Pons (tissue), 1 donor: ENCODE measurements around the gene HINT1.
"Not testable (repeated sequence)": the region's sequence is repeated elsewhere in the genome, so short reads cannot be mapped to it uniquely, and the experiment has no call there.

Experiments used
- DNase-seq: peaks from one replicate; pipeline ENCODE4 v3.0.0-alpha.2; 2016; ENCODE audit warnings: low spot score

Gene HINT1

DNA sequence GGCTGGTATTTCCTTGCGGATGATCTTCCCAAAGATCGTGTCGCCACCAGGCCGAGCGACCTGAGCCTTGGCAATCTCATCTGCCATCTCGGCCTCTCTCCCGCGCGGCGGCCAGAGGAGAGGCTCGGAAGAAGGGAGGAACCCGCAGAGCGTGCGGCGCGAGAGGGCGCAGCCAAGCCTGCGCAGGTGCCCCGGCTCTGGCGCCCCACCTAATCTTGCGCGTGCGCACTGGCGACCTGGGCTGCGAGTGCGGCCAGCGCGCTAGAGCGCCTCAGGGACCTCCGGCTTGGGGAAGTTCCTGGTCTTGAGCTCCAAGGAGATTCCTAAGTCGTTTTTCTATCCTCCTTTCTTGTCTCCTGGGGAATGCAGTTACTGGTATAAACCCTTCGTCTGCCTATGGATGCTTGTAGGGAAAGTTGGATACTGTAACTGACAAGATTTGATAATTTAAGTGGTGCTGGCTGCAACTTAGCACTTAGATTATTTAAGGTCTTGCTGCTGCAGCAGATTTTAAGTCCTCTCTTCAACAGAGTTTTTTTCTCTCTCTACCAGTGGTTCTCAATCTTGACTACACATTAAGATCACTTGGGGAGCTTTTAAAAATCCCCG, at the start of gene HINT1:
TSS of gene HINT1 (minus strand) at position 138 of the 609 bp plus-strand sequence. CDS start at position 87, 51 bp downstream.
- peak; percentile 88 for DNase-seq

DNA sequence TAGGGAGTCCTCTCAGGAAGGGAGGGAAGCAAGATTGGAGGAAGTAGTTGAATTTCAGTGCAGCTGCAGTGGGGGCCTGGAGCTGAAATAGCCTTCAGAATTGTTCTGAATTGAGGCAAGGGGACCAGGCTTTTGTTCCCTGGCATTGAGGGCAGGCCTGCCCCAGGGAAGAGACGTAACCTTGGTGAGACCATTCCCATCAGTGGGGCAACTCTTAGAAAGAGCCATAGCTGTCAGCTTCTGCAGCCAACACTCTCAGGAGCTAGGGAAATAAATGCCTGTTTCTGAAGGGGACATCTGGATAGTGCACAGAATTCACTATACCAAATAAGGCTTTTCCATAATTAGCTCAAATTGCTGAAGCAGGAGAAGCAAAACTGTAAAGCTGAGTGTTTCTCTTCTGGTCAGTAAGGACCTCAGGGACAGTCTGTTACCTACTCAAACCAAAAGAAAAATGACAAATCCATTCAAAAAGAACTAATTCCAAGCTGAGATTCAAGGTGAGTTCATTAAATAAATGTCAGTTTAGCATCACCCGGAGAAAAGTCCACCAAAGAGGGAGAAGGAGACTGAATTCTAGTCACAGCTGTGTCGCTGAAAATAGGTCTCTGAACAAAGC, 49.7 kb upstream of the HINT1 start:
- DNase-seq, result no peak

DNA sequence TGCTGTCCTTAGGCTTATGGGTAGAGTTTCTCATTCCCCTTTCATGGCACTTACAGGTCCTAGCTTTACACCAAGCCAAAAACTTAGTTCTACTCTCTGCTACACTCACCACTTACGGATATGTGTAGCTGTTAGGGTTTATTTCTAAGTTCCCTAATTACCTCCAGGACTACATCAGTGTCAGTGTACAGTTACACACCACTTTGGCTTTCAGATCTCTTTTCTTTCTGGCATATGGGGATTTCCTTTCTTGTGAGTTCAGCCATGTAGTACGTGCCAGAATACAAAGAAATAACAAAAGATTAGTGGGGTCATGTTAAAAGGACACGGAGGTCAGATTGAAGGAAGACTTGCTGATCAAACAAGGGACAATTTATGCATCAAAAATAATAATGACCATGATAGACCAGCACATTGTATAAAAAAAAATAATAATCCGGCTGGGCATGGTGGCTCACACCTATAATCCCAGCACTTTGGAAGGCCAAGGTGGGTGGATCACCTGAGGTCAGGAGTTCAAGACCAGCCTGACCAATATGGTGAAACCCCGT, 47.5 kb upstream of the HINT1 start:
- peak; percentile 43 for DNase-seq

DNA sequence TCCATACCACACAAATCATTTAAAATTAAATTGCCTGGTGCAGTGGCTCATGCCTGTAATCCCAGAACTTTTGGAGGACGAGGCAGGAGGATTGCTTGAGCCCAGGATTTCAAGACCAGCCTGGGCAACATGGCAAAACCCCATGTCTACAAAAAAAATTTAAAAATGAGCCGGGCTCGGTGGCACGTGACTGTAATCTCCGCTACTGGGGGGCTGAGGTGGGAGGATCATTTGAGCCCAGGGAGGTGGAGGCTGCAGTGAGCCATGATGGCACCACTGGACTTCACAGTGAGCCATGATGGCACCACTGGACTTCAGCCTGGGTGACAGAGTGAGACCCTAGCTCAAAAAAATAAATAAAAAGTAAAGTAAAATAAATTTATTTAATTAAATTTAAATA, 46.6 kb upstream of the HINT1 start:
- DNase-seq, result no peak

DNA sequence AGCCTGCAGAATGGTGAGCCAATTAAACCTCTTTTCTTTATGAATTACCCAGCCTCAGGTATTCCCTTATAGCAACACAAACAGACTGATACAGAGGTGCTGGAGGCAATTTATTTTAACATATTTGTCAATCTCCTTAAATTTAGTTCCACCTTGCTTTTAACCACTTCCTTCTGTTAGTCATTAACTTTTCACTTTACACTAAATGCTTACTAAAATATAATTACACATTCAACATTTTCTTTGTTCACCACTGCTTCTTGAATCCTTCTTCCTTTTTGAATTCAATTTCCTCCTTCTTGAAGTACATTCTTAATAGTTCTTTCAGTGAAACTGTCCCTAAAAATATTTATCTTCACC, 45.1 kb upstream of the HINT1 start:
- DNase-seq, result no peak

DNA sequence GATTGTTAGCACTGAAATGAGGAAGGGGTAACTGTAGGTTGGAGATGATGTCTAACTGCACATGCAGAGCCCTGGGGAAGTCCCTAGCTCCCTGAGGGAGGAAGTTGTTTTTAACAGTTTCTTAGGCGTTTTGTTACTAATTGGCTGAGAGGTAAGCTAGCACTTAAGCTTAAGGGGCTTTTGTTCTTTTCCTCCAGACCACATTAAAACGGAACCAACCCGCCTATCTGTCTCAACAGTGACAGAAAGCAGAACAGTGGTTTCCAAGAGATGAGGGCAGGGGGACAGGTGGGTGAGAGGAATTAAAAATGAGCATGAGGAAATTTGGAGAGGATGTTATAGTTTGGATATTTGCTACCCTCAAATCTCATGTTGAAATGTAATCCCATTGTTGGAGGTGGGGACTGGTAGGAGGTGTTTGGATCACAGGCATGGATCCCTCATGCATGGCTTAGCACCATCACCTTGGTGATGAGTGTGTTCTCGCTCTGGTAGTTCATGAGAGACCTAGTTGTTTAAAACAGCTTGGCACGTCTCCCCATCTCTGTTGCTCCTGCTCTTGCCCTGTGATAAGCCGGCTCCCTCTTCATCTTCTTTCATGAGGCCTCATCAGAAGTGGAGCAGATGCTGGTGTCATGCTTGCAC, 44.6 kb upstream of the HINT1 start:
- peak; percentile 49 for DNase-seq

DNA sequence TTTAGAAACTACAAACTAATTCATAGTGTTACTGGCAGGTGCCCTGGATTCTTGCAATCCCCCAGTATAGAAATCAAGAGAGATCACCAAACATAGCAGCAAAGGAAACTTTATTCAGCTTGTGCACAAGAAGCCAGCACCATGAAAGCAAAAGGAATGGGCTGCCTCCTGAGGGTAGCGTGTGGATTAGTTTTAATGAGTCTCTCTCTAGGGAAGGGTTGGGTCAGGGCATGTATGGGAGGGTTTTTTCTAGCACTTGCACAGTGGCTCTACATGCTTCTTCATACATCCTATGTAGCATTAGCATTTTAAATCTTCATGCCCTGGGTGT, 44.1 kb upstream of the HINT1 start:
- DNase-seq, result no peak

DNA sequence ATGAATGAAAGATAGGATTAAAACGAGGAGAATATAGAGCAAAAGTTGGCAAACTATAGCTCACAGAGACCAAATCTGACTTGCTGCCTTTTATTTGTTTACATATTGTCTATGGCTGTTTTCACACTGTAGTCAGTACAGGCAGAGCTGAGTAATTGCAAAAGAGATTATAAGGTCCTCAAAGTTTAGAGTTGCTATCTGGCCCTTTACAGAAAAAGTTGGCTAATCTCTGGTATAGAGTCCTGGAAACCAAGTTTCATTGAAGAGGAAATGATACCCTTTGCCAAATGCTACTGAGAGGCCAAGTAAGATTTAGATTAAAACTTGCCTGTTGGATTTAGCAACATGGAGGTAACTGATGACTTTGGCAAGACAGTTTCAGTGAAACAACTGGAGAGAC, 41.7 kb upstream of the HINT1 start:
- DNase-seq, result no peak

DNA sequence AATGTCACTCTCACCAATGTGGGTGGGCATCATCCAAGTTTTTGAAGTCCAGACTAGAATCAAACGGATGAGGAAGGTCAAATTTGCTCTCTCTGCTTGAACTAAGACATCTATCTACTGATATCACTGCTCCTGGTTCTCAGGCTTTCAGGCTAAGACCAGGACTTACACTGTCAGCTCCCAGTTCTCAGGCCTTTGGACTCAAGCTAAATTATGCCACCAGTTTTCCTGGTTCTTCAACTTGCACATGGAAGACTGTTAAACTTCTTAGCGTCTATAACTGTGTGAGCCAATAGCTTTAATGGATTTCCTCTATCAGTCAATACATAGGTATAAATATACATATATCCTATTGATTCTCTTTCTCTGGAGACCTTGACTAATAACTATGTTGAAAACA, 41.0 kb upstream of the HINT1 start:
- DNase-seq, result no peak

DNA sequence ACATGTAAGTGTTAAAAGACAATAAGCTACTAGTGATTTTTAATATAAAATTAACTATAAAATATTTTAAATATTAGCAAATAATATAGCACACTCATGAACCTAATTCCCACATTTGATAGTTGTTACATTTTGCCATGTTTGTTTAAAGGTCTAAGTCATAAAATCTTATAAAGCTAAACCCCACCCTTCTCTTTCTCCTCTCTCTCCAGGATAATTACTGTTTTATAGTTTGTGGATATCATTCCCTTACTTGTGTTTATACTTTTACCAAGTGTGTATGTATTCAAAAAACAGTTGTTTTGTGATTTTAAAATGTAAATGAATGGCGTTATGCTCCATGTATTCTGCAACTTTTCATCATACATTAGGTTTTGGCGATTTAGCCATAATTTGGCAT, 39.9 kb upstream of the HINT1 start:
- DNase-seq, result no peak

DNA sequence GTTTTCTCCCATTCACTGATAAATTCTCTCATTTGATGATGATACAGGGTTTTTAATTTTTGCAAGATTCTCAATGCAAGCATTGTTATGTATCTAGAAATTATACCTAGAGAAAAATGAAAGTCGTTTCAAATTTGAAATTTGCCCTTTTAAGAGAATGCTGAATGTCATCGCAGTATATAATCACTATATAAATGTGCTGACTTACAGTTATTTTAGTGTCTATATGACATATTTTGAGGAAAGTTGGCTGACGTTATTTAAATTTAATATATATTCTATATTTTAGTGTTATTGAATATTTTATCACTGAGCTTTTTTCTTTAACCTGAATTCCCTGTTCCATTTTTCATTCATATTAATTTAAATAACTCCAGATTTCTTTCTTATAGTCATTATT, 35.5 kb upstream of the HINT1 start:
- no peak for DNase-seq

DNA sequence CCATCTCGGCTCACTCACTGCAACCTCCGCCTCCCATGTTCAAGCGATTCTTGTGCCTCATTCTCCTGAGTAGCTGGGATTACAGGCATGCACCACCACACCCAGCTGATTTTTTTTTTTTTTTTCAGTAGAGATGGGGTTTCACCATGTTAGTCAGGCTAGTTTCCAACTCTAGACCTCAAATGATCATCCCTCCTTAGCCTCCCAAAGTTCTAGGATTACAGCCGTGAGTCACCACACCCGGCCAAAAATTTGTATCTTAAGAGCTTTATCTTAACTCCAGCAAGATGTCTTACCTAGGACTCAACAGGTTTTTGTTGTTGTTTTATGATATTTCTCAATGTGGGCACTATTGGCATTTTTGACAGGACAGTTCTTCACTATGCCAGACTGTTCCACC, 33.6 kb upstream of the HINT1 start:
- DNase-seq, result no peak

DNA sequence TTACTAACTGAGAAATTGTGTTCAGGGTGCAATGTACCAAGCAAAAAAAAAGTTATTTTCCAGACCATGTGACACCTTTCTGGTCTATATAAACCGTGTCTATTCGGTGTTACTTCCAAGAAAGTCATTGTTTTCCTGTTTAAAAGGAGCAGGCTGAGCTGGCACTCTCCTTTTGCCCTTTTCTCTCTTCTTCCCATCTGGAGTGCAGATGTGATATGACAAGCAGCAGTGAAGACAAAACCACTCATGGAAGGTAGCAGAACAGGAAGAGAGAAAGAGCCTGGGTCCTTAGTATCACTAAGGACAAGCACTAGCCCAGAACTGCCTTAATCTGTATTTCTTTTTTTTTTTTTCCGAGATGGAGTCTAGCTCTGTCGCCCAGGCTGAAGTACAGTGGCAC, 31.3 kb upstream of the HINT1 start:
- DNase-seq, result no peak

DNA sequence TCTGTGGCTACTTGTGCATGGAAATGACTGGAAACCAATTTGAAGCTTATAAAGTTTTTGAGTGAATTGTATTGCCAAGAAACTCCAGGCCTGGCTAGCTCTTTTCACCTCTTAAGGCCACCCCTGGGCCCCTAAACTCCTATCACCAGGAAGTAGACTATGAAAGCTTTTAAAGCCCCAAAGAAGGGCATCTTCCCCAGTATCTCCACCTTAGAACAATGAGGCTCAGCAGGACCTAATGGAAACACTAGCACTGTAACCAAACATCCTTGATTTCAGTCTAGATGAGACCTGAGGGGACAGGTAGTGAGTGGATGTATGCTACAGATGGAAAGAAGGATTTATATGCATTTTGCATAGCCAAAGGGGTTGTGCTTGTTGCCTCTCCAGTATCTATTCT, 30.6 kb upstream of the HINT1 start:
- no peak for DNase-seq

DNA sequence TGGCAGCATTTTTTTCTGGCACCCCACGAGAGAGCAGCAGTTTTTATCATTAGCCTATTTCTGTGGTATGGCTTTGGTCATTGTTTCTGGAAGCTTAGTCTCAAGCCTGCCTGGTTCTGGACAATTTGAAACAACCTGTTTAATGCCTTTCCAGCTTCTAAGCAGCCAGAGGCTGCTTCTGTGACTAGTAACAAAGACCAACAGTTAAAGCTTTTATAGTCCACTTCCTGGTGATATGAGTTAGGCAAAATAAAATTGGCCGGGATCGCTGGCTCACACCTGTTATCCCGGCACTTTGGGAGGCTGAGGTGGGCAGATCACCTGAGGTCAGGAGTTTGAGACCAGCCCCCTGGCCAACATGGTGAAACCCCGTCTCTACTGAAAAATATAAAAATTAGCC, 29.7 kb upstream of the HINT1 start:
- no peak for DNase-seq

DNA sequence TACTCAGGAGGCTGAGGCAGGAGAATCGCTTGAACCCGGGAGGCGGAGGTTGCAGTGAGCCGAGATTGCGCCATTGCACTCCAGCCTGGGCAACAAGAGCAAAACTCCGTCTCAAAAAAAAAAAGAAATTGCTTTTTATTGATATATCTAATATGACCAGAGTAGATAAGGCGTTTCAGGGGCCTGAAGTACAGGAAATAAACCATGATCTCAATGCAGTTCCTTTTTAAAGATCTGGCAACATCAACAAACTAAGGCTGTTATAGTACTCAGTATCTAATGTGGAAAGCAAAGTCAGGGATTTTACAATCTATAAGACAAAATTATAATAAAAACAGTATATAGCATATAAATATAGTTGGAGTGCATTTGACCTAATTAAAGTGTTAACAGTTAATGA, 28.8 kb upstream of the HINT1 start:
- DNase-seq, result not testable (repeated sequence)

DNA sequence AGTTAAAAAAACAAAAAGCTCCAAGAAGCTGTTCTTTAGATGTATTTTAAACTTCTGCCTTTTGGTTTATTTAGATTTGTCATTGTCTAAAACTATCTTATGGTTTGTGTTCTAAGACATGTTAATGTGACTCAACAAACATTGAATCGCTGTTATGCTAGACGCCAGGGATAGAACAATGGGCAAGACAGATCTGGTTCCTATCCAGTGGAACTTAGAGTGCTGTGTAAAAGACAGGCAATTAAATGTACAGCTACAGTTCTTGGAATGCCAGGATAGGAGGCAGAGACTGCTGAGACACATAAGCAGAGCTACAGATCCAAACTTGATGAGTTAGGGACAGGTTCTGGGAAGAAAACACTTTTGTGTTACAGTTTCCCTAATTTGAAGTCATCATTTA, 28.1 kb upstream of the HINT1 start:
- peak; percentile 68 for DNase-seq

DNA sequence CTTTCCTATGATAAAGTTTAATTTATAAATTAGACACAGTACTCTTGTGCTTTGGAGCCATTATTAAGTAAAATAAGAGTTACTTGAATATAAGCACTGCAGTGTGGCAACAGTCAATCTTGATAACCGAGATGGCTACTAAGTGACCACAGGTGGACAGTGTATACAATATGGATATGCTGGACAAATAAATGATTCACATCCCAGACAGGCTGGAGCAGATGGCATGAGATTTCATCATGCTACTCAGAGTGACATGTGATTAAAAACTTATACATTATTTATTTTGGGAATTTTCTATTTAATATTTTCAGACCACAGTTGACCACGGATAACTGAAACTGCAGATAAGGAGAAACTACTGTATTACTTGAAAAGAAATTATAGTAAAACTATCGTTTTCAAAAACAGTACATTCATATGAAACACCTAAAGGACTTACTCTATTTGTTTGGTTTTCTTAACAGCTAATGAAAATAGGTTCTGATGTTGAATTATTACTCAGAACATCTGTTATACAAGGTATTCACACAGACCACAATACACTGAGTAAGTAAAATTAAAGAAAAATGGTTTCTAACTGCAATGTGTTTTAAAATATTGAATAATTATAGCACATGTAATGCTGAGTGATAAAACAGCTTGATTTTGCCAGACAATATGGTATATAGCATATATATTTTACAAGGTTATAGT, 21.7 kb upstream of the HINT1 start:
- DNase-seq, result no peak

DNA sequence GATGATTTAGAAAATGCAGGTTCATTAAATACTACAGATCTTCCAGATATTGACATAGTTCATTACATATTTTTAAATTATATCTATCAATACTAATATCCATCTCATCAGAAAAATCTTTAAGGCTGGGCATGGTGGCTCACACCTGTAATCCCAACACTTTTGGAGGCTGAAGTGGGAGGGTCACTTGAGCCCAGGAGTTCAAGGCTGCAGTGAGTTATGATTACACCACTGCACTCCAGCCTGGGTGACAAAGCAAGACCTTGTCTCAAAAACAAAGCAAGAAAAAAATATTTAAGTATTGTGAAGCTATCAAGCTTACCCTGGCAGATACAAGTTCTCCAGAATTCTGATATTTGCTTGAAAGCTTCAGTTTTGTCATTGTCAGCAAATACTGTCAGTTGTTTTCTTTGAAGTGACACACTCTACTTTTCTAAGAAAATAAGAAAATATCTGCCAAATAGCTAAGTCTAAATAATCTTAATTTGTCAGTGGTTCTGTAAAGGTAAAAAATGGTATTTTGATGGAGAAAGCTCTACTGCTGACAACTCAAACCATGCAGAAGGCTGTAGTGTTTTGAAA, 20.6 kb upstream of the HINT1 start:
- DNase-seq, result no peak

DNA sequence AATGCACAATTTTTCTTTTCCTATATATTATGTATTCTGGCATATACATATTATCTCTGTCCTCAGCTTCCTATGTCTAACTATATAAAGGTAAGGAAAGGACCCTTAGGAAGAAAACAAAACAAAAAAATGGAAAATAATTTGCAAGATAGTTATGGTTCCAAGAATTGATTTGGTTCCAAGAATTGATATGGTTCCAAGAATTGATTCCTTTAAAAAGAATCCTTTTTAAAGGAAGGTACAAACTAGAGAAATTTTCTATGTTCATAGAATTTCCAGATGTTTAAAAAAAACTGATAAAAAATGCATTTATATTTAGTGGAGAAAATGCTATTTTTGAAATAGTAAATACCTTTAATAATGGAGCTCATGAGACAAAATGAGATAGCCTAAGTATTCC, 17.8 kb upstream of the HINT1 start:
- no peak for DNase-seq

DNA sequence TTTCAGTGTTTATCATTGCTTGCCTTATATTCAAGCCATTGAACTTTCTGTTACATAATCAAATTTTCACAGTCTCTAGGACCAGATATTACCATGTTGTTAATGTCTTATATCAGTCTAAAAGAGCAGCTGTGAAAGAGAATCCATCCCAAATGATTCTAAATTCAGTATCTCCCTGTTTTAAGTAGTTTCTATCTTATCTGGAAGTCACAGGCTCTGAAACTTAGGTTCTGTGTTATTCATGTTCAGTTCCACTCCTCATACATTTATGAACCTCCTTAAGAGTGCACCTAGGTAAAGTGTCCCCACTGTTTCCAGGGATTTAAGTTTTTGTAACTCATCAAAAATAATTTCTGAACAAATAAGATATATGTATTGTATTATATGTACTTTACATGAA, 15.4 kb upstream of the HINT1 start:
- no peak for DNase-seq

DNA sequence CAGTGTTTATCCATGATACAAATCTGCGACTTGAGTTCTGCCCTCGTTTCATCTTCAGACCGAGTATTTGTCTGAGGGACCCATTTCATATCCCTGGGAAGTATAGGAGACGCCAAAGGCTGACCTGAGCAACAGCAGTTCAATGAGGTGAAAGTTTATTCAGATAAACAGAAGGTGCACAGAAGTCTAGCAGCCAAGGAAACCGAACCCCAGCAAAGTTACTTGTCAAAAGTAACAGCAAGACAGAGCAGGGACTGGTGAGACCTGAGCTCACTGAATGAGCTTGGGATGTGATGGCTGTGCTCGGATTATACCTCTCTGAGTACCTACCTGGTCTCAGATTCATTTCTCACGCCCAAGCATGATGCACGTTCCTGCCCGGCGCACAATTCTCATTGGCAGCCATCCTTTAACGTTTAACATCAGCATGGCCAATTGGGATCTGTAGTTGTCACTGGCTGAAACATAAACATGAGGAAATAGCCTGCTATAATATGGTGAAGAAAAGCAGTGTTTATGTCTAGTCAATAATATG, 6.3 kb upstream of the HINT1 start:
- DNase-seq, result peak; percentile 42
